K562 (cell line): ENCODE data around the gene MDN1. TPM values are rescaled to one million over a fixed set of nuclear protein-coding genes. Genes with fewer than 3 reads are reported as not detected.

ENCODE experiments used
- CBX8 ChIP-seq: fragments of 200-600 bp; sonication (generic); IDR thresholded peaks from 2 replicates; pipeline ENCODE4 v1.6.1; 2012; ENCODE audit warnings: borderline replicate concordance, mixed run types, low read depth, mild to moderate bottlenecking, moderate library complexity, mixed read lengths, low read length, control low read depth, inconsistent platforms; ENCODE audit not compliant: poor library complexity, severe bottlenecking; ENCODE audit errors: extremely low read depth
- CREB5 ChIP-seq: fragments of 250-450 bp; sonication (Bioruptor Pico); IDR thresholded peaks from 2 replicates; pipeline ENCODE4 v1.5.0; 2020; ENCODE audit warnings: mild to moderate bottlenecking
- E4F1 ChIP-seq: fragments of 250-450 bp; sonication (Bioruptor Pico); IDR thresholded peaks from 2 replicates; pipeline ENCODE4 v1.5.0; 2021; ENCODE audit warnings: mild to moderate bottlenecking, borderline replicate concordance
- FOSL1 ChIP-seq: fragments of 200-800 bp; sonication (Bioruptor generic); conservative IDR thresholded peaks from 2 replicates; pipeline ENCODE4 v1.6.1; 2016; ENCODE audit warnings: missing genetic modification characterization, missing compliant biosample characterization
- GTF2E2 ChIP-seq: fragments of 200-800 bp; sonication (Bioruptor generic); IDR thresholded peaks from 2 replicates; pipeline ENCODE4 v1.6.1; 2016; ENCODE audit warnings: missing genetic modification characterization, missing compliant biosample characterization
- HMG20B ChIP-seq: fragments of 250-450 bp; sonication (Bioruptor Pico); IDR thresholded peaks from 2 replicates; pipeline ENCODE4 v1.5.0; 2021; ENCODE audit warnings: mild to moderate bottlenecking
- KAT7 ChIP-seq: sonication (generic); formaldehyde crosslinking; IDR thresholded peaks from 2 replicates; pipeline ENCODE4 v1.8.0; 2022; ENCODE audit warnings: missing genetic modification reagents, mild to moderate bottlenecking, borderline replicate concordance
- RBM15 ChIP-seq: fragments of 200-400 bp; formaldehyde crosslinking; IDR thresholded peaks from 2 replicates; pipeline ENCODE4 v1.6.1; 2018; ENCODE audit warnings: mild to moderate bottlenecking, low read length, moderate library complexity; ENCODE audit not compliant: insufficient read depth
- SFPQ ChIP-seq: fragments of 200-400 bp; formaldehyde crosslinking; IDR thresholded peaks from 2 replicates; pipeline ENCODE4 v1.6.1; 2017; ENCODE audit warnings: mild to moderate bottlenecking, low read depth, low read length, moderate library complexity
- ZBTB43 ChIP-seq: sonication (generic); formaldehyde crosslinking; IDR thresholded peaks from 2 replicates; pipeline ENCODE4 v1.8.0; 2023; ENCODE audit warnings: mild to moderate bottlenecking, missing genetic modification reagents
- ZFX ChIP-seq: sonication (generic); formaldehyde crosslinking; IDR thresholded peaks from 2 replicates; pipeline ENCODE4 v1.8.0; 2022; ENCODE audit warnings: mild to moderate bottlenecking, missing genetic modification reagents, moderate library complexity
- ZNF3 ChIP-seq: fragments of 250-450 bp; sonication (Bioruptor Pico); IDR thresholded peaks from 2 replicates; pipeline ENCODE4 v1.5.0; 2021; ENCODE audit warnings: mild to moderate bottlenecking, moderate library complexity
- polyA plus RNA-seq, 8 experiments: library from polyadenylated mRNA; depleted of rRNA in 4 of 8; stranded (reverse) in 5 of 8; unstranded in 3 of 8; fragments of >200 nt; fragmentation: Nextera tagmentation in 2 of 8; fragmentation: Illumina TruSeq in 1 of 8; extraction: Ambion mirVana in 2 of 8; extraction: Trizol in 1 of 8; gene quantifications; 2 replicates each; pipeline versions ENCODE4 v1.2.1 to v1.2.3, GENCODE V29; 2011 to 2014; ENCODE audit warnings: inconsistent platforms in 1 of 8, missing spikeins in 1 of 8
- total RNA-seq, 7 experiments: library from RNA; depleted of rRNA in 6 of 7; stranded (reverse); fragments of >200 nt in 6 of 7; fragmentation: Illumina TruSeq in 2 of 7; extraction: Trizol in 2 of 7; gene quantifications; 2 replicates each; pipeline versions ENCODE4 v1.2.1 to v1.2.3, GENCODE V29; 2011 to 2021; ENCODE audit warnings: low replicate concordance in 1 of 7
- TF ChIP-seq, protein P1 (sequence below): fragments of 250-450 bp; sonication (Bioruptor Pico); IDR thresholded peaks from 2 replicates; pipeline ENCODE4 v1.8.0; 2022; ENCODE audit warnings: inconsistent platforms

MDN1 gene
- total and polyA plus RNA-seq, 9 of the 15 experiments (the other 6 are each of a cell fraction or from before 2014, with no cell fraction given) = 25.6 to 93.6 (median 43.0) TPM

DNA sequence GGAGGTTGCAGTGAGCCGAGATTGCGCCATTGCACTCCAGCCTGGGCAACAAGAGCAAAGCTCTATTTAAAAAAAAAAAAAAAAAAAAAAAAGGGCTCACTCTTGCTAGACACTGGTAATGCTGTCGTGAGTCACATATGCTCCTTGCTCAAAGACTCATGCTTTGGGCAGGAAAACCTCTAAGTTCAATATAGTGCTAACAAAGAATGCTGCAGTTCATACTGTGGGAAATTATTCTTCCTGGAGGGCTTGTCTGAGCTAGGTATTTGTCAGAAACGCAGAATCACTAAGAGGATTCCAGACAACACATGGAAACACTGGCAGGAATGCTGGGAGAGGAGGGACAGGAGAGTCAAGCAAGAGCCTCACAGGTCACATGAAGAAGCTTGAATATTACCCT lies 178.8 kb downstream of the MDN1 start (continued):
- TF ChIP-seq ZBTB43 (CRISPR knock-in tag) (no peak), SFPQ (no peak), GTF2E2 (tag) (no peak), E4F1 (CRISPR knock-in tag) (no peak), KAT7 (CRISPR knock-in tag) (no peak), FOSL1 (tag) (no peak), ZNF3 (CRISPR knock-in tag) (no peak), ZFX (no peak), RBM15 (no peak), CBX8 (no peak), CREB5 (no peak), HMG20B (CRISPR knock-in tag) (no peak)
- TF ChIP-seq, protein P1, sequence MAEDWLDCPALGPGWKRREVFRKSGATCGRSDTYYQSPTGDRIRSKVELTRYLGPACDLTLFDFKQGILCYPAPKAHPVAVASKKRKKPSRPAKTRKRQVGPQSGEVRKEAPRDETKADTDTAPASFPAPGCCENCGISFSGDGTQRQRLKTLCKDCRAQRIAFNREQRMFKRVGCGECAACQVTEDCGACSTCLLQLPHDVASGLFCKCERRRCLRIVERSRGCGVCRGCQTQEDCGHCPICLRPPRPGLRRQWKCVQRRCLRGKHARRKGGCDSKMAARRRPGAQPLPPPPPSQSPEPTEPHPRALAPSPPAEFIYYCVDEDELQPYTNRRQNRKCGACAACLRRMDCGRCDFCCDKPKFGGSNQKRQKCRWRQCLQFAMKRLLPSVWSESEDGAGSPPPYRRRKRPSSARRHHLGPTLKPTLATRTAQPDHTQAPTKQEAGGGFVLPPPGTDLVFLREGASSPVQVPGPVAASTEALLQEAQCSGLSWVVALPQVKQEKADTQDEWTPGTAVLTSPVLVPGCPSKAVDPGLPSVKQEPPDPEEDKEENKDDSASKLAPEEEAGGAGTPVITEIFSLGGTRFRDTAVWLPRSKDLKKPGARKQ (CRISPR knock-in tag) = no peak
